Measurements from ENCODE around the gene ZC2HC1B.

The ZC2HC1B gene

DNA sequence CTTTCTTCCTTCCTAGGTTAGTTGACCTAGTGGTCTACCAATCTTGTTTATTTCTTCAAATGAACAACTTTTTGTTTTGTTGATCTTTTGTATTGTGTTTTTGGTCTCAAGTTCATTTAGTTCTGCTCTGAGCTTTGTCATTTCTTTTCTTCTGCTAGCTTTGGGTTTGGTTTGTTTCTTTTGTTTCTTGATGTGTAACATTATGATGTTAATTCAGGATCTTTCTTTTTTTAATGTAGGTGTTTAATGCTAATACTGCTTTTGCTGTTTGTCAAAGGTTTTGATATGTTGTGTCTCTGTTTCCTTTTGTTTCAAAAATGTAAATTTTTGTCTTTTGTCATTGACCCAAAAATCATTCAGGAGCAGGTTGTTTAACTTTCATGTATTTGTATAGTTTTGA is 65.7 kb downstream of the ZC2HC1B start:
- no peak for TF ChIP-seq HOXC10 (CRISPR knock-in tag; IDR thresholded peaks at IDR 0.05)
- no peak for TF ChIP-seq ZBTB17 (tag by site-specific recombination; IDR thresholded peaks at IDR 0.05)
- TF ChIP-seq PBX3 (CRISPR knock-in tag; IDR thresholded peaks at IDR 0.05), result no peak
- no peak for TF ChIP-seq KLF7 (tag by site-specific recombination; IDR thresholded peaks at IDR 0.05; ENCODE audit: borderline replicate concordance)
- no peak for TF ChIP-seq EGR2 (tag by site-specific recombination; IDR thresholded peaks at IDR 0.05; ENCODE audit: low read depth)
- TF ChIP-seq SCRT2 (tag by site-specific recombination; IDR thresholded peaks at IDR 0.05), result no peak
- TF ChIP-seq ZNF19 (tag by site-specific recombination; IDR thresholded peaks at IDR 0.05; ENCODE audit: low read depth), result no peak
- no peak for TF ChIP-seq ZNF354C (tag by site-specific recombination; IDR thresholded peaks at IDR 0.05; ENCODE audit: borderline replicate concordance, low read depth)
- TF ChIP-seq ZNF571 (tag by site-specific recombination; IDR thresholded peaks at IDR 0.05), result no peak
- TF ChIP-seq ZNF10 (tag by site-specific recombination; IDR thresholded peaks at IDR 0.05), result no peak
- no peak for TF ChIP-seq ZNF768 (tag by site-specific recombination; IDR thresholded peaks at IDR 0.05)
- no peak for TF ChIP-seq ZNF132 (tag by site-specific recombination; IDR thresholded peaks at IDR 0.05; ENCODE audit: borderline replicate concordance)
- TF ChIP-seq ZNF610 (tag by site-specific recombination; IDR thresholded peaks at IDR 0.05; ENCODE audit: borderline replicate concordance), result no peak
- no peak for TF ChIP-seq ZNF214 (tag by site-specific recombination; IDR thresholded peaks at IDR 0.05; ENCODE audit: borderline replicate concordance)
- Histone ChIP-seq H3K36me3 (ENCODE audit: control insufficient read depth in 2 of 2, insufficient read depth in 1 of 2, low read length in 2 of 2) (no peaks in the 10 kb centered on the region), H3K4me1 (ENCODE audit: control insufficient read depth, insufficient read depth, low read length) (no peaks in the 10 kb centered on the region), H3K4me3 (ENCODE audit: low read depth, low read length) (no peak overlapping the region), H3K27ac (ENCODE audit: extremely low read depth, low read depth, low read length) (no peak overlapping the region), H3K9me3 (ENCODE audit: control insufficient read depth, insufficient read depth, low read depth, low read length) (no peaks in the 10 kb centered on the region)
- CTCF ChIA-PET, result interaction anchor here (0.7 kb wide), 1 partner anchor 106 kb away, joined by 3 read pairs; no protein-coding TSS in a partner anchor
- POLR2A ChIA-PET, result no interaction called here

GRCh38 chr6:143934331-143934730 is 70.1 kb downstream of the ZC2HC1B start:
- CTCF ChIA-PET, result interaction anchor here (1.5 kb wide), 1 partner anchor 8 kb away, joined by 8 read pairs; no protein-coding TSS in a partner anchor
- Histone ChIP-seq H3K4me1 (ENCODE audit: control insufficient read depth, insufficient read depth, low read length) (no peaks in the 10 kb centered on the region), H3K36me3 (ENCODE audit: control insufficient read depth in 2 of 2, insufficient read depth in 1 of 2, low read length in 2 of 2) (no peaks in the 10 kb centered on the region), H3K4me3 (ENCODE audit: low read depth, low read length) (no peak overlapping the region), H3K27ac (ENCODE audit: extremely low read depth, low read depth, low read length) (no peak overlapping the region), H3K9me3 (ENCODE audit: control insufficient read depth, insufficient read depth, low read depth, low read length) (no peaks in the 10 kb centered on the region)
- no peak for TF ChIP-seq PRDM6 (tag by site-specific recombination; IDR thresholded peaks at IDR 0.05)
- TF ChIP-seq SETDB1 (IDR thresholded peaks at IDR 0.05; ENCODE audit: insufficient read length, low read length), result no peak
- no peak for TF ChIP-seq ZNF132 (tag by site-specific recombination; IDR thresholded peaks at IDR 0.05; ENCODE audit: borderline replicate concordance)
- TF ChIP-seq ZNF155 (tag by site-specific recombination; IDR thresholded peaks at IDR 0.05), result no peak
- POLR2A ChIA-PET, result interaction anchor here (0.6 kb wide), 1 partner anchor 46 kb away, joined by 3 read pairs; no protein-coding TSS in a partner anchor

GRCh38 chr6:143934867-143935266 is 70.6 kb downstream of the ZC2HC1B start:
- CTCF ChIA-PET, result interaction anchor here (0.6 to 1.6 kb wide), 2 partner anchors 9 to 314 kb away, joined by 3 to 4 read pairs; no protein-coding TSS in a partner anchor
- Histone ChIP-seq H3K4me1 (ENCODE audit: control insufficient read depth, insufficient read depth, low read length) (no peaks in the 10 kb centered on the region), H3K36me3 (ENCODE audit: control insufficient read depth in 2 of 2, insufficient read depth in 1 of 2, low read length in 2 of 2) (no peaks in the 10 kb centered on the region), H3K4me3 (ENCODE audit: low read depth, low read length) (no peak overlapping the region), H3K9me3 (ENCODE audit: control insufficient read depth, insufficient read depth, low read depth, low read length) (no peaks in the 10 kb centered on the region), H3K27ac (ENCODE audit: extremely low read depth, low read depth, low read length) (no peak overlapping the region)
- POLR2A ChIA-PET, result no interaction called here
- TF ChIP-seq ZNF311 (tag by site-specific recombination; IDR thresholded peaks at IDR 0.05; ENCODE audit: borderline replicate concordance), result no peak
- no peak for TF ChIP-seq ZBTB49 (tag by site-specific recombination; IDR thresholded peaks at IDR 0.05; ENCODE audit: low read depth)
- no peak for TF ChIP-seq ZNF155 (tag by site-specific recombination; IDR thresholded peaks at IDR 0.05)
- TF ChIP-seq ZNF555 (tag by site-specific recombination; conservative IDR thresholded peaks at IDR 0.05), result no peak
- TF ChIP-seq MYNN (tag by site-specific recombination; IDR thresholded peaks at IDR 0.05; ENCODE audit: borderline replicate concordance), result no peak
- TF ChIP-seq, protein P1, sequence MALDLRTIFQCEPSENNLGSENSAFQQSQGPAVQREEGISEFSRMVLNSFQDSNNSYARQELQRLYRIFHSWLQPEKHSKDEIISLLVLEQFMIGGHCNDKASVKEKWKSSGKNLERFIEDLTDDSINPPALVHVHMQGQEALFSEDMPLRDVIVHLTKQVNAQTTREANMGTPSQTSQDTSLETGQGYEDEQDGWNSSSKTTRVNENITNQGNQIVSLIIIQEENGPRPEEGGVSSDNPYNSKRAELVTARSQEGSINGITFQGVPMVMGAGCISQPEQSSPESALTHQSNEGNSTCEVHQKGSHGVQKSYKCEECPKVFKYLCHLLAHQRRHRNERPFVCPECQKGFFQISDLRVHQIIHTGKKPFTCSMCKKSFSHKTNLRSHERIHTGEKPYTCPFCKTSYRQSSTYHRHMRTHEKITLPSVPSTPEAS (tag by site-specific recombination; IDR thresholded peaks at IDR 0.05), result no peak

Data from HEK293 (cell line).